HG03039 (cell line): ENCODE data around the gene KRTAP20-1.

Experiments used
- ATAC-seq: cut with Tn5 transposase; IDR thresholded peaks from one replicate; pipeline ENCODE4 v1.9.1; 2021; ENCODE audit warnings: mild to moderate bottlenecking, moderate library complexity; ENCODE audit not compliant: unreplicated experiment

The KRTAP20-1 gene, protein sequence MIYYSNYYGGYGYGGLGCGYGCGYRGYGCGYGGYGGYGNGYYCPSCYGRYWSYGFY

DNA sequence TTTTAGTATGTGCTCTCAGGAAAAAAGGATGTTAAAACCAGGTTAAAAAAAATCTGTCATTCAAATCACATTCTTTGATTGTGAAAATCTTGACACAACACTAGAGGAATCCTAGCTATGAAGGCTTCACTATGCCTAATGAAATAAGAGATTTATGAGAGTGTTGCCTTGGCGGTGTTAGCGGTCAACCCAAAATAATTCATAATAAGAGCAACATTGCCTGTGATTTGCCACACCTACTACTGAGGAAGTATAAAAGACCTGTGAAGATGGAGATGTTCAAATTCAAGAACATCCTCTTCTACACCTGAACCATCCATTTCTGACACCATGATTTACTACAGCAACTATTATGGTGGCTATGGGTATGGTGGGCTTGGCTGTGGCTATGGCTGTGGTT is at the start of gene KRTAP20-1:
Gene KRTAP20-1 (plus strand): TSS at position 301 of the 400 bp plus-strand sequence. CDS start 30 bp downstream, at position 331.
- no peak for ATAC-seq

DNA sequence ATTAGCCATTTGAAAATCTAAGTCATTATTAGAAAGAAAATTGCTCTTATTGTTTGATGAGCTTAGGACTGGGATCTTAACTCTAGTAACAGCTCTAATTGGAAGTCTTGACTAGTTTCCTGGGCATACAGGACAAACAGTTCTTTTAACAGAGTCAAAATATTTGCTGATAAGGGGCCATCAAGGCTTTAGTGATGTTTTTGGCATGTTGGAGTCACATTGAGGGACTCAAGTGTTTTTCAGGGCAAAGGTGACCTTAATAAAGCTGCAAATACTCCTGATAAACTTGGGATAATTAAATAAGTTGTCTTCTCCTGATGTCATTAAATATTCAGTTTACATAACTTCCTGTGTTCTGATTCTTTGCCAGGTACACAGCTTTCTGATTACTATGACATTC is 48.6 kb upstream of the KRTAP20-1 start:
- no peak for ATAC-seq

DNA sequence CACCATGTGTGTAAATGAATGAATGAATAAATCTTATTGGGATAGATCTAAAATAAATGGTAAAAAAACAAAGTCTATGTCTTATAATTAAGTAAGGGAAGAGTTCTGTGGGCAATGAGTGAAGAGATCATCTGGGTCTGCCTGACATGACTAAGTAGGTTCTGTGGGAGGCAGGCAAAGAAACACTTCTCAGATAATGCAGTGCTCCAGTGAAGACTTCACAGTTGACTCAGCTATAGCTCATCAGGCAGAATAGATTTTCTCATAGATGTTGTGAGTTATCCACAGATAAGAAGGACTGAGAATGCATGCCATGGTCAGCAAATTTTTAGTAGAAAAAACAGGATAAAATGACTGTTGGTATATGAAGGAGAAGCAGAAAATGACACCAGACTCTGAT is 38.5 kb upstream of the KRTAP20-1 start:
- no peak for ATAC-seq

DNA sequence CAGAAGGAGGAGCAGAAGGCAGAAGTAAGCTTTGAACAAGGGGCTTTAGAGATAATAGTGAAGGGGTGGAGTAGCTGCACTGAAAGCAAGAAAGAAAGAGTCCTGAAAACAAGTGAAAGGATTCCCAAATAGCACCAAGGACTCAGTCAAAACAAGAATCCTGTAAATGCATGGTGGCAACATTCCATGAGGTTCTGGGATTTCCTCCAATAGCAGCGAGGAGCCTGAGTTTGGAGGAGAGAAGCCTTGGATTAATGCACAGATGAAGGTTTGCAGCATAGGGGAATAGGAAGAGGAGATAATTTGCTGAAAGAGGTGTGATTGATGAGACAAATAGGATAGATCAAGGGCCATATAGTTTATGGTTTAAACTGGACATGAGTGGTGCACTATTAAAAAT is 36.9 kb upstream of the KRTAP20-1 start:
- no peak for ATAC-seq

DNA sequence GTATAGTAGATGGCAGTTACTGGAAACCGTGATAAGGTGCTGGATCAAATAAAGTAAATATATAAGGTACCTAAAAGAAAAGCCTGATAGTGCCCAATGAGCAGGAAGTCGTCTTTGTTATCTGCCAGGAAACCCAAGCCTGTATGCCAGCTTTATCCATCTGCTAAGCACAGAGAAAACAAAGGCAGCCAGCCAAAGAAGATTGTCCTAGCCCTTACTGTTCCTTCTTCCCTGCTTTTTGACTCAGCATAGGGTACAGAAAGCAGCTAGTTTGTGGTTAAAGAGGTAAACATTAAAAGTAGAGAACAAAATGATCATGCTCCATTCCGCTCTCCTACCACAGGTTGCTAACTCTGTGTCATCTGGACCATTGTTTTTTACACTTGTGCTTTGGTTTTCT is 36.1 kb upstream of the KRTAP20-1 start:
- no peak for ATAC-seq

DNA sequence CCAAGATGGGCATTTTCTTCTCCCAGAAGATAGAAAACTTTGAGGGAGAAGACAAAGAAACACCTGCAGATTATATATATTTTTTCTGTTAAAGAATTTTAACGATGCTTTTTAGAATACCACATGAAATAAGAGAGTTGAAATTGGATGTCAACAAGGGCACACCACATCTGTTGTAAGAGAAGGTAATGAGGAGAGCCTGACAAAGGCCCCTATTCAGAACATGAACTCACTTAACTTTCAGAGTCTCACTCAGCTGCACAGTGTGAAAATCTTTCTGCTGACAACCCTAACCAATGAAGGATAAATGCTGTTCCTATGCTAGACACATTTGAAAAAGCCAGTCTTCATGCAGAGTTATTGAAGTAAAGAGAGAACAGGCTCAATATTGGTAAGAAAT is 33.4 kb upstream of the KRTAP20-1 start:
- no peak for ATAC-seq

DNA sequence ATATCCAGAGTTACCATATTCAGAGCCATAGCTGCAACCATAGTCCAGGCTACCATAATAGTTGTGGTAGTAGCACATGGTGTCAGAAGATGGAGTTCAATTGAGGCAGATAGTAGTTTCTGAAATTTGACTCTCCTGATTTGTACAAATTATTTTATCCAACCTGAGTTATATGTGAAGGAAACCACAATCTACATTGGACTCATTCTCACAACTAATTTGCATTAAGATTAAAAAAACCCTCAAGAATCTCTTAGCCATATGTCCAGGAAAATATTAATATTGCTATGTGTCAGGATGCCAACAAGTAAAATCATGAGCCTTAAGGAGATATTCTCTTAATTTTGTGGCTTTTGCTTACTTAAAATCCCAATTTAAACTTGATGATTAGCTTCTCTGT is 25.9 kb upstream of the KRTAP20-1 start, which contains the start of gene KRTAP22-2:
Gene KRTAP22-2 (minus strand): TSS at position 101 of the 400 bp plus-strand sequence.
- ATAC-seq, result no peak

DNA sequence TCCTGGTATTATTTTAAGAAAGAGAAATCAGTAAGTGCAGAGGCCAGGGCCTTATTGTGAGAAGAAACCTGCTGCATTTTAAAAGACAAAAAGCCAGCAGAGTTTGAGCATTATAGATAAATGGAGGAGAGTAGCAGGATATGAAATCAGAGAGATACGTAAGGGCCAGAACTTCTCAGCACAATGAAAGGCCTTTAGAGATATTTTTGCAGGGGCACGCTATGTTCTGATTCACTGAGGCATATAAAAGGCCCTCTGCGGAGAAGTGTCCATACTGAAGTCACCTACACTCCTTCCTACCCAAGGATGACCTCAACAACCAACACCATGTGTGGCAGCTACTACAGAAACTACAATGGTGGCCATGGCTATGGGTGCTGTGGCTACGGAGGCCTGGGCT is 24.1 kb upstream of the KRTAP20-1 start, which contains the start of gene KRTAP6-3:
Gene KRTAP6-3 (plus strand): TSS at position 301 of the 400 bp plus-strand sequence. CDS start 6 bp downstream, at position 307.
- ATAC-seq, result no peak

DNA sequence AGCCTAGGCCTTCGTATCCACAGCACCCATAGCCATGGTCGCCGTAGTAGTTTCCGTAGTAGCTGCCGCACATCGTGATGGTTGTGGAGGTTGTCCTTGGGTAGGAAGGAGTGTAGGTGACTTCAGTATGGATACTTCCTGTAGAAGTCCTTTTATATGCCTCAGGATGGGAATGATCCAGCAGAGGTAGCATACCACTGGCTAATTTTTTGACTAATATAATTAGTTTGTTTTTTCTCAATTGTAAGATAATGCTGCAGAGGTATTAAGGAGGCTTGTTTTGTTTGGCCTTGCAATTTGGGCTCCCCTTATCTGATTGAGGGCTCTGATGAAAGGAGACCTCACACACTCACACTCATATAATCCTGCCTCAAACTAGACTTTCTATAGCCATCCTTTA is 17.4 kb upstream of the KRTAP20-1 start, which contains the start of gene KRTAP6-2:
Gene KRTAP6-2 (minus strand): TSS at position 101 of the 400 bp plus-strand sequence. CDS start 28 bp downstream, at position 73.
- ATAC-seq, result no peak

DNA sequence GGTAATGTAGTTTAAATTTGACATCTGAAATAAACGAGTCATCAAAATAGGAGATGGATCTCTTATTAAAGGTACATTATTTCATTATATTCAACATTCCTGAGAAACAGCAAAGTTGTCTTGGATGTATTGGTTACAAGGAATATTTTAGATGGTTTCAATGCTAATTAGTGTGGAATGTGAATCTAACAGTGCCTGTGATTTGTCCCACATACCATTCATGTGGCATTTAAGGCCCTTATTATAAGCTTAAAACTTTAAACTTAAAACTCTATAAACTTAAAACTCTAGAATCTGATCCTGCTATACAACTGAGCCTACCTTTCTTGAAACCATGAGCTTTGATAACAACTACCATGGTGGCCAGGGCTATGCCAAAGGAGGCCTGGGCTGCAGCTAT is 15.4 kb upstream of the KRTAP20-1 start, which contains the start of gene KRTAP22-1:
Gene KRTAP22-1 (plus strand): TSS at position 301 of the 400 bp plus-strand sequence.
- no peak for ATAC-seq

DNA sequence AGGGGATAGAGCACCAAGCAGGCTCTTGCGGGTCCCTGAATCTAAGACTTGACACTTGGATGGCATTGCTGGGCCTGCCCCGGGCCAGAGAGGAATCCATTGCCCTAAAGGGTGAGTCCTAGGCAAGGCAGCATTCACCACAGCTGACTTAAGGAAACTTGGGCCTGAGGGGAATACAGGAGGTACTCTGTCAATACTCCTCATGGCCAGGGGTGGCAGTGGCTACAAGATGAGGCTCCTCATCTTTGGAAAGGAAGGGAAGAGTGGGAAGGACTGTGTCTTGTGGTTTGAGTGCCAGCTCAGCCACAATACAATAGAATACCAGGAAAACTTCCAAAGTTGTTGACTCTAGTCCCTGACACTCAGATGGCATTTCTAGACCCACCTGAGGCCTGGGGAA is 10.3 kb upstream of the KRTAP20-1 start:
- ATAC-seq, result no peak

DNA sequence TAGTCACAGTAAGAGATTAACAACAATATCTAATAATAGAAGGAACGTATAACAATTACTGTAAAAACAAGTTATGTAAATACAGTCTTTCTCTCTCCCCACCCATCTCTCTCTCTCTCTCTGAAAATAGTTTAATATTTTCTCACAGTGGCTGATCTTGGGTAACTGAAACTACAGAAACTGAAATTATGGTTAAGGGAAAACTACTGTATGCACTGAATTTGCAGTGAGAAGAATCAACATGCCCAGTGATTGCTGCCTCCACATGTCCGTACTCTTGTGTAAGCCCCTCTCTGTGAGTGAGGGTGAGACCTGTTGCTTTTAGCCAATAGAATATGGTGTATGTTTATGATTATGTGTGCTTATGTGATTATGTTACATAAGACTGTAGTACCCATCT is 4.1 kb upstream of the KRTAP20-1 start:
- ATAC-seq, result no peak

DNA sequence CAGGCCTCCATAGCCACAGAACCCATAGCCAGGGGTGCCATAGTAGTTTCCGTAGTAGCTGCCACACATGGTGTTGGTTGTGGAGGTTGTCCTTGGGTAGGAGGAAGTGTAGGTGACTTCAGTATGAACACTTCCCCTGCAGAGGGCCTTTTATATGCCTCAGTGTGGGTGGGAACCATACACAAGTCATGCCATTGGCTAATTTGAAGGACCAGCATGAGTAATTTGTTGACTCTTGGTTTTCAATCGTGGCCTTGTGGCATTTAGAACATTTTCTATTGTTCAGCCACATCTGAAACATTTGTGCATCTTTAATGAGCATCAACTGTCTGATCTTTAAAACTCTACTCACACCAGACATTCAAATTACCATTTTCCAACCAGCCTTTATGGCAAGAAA is 2.4 kb upstream of the KRTAP20-1 start, which contains the start of gene KRTAP6-1:
Gene KRTAP6-1 (minus strand): TSS at position 95 of the 400 bp plus-strand sequence. CDS start 26 bp downstream, at position 69.
- ATAC-seq, result no peak

DNA sequence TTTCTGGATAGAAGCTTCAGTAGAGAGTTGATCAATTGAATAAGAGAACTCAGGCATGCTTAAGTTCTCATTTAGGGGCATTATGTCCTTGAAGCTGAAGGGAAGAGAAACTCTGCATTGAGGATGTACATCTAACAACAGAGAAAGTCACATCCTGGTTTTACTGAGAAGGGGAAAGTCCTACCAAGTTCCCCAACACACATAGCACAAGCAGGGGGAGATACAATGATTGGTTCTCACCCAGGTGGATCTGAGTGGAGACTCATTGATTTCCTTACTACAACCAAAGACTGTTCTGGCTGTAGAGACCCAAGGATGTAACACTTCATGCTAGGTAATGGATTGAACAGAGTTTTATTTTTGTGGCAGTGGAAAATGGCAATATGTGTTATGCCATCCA is 1.0 kb upstream of the KRTAP20-1 start:
- no peak for ATAC-seq

DNA sequence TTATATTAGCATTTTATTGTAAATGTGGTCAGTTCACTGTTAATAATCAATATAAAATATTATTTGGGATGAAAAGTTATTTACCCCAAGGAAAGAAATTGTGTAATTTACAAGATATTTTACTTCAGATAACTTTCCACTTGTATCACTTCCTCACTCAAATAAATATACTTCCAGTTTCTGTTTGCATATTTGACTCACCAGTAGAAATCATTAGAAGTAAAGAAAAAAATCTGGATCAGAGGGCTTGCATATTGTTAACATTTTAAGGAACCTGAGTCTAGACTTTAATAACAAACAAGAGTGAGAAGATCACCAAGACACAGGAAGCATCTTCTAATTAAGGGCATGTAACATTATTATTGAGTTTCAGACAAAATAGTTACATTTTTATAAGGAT is 3.9 kb downstream of the KRTAP20-1 start:
- no peak for ATAC-seq

DNA sequence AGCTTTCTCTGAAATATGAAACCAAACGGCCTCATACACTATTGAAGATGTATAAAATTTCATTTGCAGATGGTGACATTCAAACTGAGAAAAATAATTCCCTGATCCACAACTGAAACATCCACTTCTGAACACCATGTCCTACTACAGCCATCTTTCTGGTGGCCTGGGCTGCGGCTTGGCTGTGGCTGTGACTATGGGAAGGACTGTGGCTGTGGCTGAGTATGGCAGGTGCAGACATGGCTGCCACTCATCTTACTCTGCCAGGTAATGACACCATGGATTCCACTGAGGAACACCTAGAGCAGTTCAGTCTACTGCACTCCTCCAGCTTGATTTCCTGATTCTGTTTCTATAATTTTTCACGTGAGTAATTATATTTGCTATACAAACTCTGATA is 4.3 kb downstream of the KRTAP20-1 start, which contains the start of gene KRTAP20-4:
Gene KRTAP20-4 (plus strand): TSS at position 106 of the 400 bp plus-strand sequence.
- no peak for ATAC-seq

DNA sequence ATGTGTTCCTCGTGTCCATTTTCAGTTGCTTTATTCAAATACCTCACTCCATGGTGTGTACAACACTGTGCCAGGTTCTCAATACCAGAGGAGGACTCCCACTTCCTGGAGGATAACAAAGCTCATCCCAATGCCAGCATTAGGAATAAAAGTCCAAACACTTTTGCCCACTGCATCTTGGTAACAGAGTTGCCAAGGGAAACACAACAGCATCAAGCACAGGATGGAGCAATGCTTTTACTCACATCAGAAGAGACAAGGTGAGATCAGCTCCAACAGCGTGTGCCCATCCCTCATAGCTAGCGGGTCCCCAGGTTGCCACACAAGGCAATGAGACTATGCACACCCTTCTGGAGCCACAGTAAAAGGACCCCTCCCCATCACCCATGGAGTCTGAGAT is 7.1 kb downstream of the KRTAP20-1 start:
- no peak for ATAC-seq

DNA sequence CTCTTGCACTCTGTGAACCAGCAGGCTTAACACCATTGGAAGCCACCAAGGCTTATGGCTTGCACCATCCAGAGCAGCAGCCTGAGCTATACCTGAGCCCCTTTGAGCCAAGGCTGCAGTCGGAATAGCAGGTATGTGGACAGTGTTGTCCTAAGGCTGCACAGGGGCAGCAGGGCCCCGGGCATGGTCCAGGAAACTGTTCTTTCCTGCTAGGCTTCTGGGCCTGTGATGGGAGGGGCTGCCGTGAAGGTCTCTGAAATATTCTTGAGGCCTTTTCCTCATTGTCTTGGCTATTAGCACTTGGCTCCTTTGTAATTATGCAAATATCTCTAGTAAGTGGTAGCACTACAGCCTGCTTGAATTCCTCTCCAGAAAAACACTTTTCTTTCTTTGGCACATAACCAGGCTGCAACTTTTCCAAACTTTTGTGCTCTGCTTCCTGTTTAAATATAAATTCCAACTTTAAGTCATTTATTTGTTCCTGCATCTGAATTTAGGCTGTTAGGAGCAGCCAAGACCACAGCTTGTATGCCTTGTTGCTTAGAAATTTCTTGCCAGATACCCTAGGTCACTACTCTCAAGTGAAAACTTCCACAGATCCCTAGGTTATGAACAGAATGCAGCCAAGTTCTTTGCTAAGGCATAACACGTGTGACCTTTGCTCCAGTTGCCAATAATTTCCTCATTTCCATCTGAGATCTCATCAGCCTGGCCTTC is 9.4 kb downstream of the KRTAP20-1 start:
- no peak for ATAC-seq

DNA sequence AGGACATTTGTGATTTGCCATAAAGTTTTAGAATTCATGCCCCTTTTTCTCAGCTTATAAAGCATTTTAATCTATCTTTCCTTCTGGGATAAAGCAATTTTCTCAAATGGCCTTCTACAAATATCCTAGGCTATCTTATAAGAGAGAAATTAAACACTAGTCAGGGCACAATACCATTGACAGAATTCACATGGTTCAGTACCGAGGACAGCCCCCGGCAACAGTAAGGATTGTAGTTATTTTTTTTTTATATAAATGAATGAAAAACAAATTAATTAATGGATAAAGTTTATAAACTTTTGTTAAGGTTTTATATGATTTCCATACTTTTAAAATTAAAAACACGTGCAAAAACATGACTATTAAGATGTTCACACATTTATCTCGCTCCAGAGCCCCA is 11.9 kb downstream of the KRTAP20-1 start:
- no peak for ATAC-seq

DNA sequence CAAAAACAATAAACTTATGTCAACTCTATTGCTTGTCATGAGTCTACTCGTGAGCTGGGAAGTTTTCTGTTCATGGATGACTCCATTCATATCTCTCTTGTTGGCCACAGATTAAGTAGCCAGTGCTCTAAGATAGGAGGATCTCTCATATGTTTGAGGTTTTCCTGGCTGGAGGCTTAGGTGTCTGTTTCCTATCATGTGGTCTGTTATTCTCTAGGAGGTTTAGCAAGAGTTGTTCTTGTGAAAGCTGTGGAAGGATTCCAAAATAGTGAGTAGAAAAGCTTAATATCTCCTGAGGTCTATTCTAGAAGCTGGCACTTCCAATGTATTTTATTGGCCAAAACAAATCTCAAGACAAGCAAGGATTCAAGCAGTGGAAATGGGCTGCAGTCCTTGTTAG is 13.0 kb downstream of the KRTAP20-1 start:
- no peak for ATAC-seq

DNA sequence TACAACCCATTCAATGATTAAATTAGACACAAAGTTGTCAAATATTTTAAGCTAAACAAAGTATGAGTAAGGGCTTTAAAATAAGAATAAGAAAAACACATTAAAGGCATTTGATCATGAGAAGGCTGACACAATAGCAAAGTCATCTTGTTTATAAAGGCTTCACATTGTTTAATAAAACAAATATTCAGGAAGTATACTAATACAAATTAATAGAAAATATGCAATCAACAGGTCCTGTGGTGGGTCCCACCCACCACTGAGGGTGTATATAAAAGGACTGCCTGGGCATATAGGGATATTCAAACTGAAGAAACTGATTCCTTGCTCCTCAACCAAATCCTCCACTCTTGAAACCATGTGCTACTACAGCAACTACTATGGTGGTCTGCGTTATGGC is 18.7 kb downstream of the KRTAP20-1 start, which contains the start of gene KRTAP20-2:
Gene KRTAP20-2 (plus strand): TSS at position 301 of the 400 bp plus-strand sequence. CDS start 58 bp downstream, at position 359.
- ATAC-seq, result no peak

DNA sequence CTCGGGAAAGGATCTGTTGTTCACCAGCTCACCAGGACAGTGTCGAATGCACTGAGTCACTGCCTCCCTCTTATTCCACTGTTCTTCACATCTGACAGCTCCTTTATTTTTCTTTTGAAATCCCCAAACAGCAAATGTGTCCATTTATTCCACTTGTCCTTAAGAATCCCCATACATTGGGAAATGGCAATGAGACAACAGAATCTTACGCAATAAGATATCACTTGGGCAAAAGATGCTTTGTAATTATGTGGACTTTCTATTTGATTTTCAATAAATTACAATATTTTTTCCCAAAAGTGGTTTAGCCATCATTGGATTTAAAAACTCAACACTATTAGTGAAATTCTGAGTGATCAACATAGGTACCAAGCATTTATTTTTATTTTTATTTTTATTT is 22.5 kb downstream of the KRTAP20-1 start:
- ATAC-seq, result no peak
